Measurements from ENCODE around the gene CORO2A. TPM values are rescaled to one million over a fixed set of nuclear protein-coding genes. Genes with fewer than 3 reads are reported as not detected.

The CORO2A gene
- total and polyA plus RNA-seq, 2 of the 4 experiments (the other 2 are of a cell fraction), result 1.9 to 2.2 TPM

DNA sequence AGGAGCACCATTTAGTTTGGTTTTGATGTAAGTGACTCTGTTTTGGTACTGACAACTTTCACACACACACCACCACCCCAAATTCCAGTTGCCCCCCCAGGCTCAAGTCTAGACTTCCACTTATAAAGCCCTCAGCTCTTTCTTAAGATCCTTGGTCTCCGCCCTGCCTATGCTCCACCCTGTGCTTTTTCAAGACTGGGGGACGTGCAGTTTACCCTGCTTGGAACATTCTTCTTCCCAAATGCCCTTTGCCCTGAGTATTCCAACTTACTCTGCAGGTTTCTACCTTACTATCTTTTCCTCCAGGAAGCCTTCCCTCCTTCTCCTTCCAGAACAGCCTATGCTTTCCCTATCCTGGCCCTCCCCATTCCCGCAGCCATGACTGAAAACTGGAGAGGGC lies 72.0 kb downstream of the CORO2A start:
- no peak overlapping the region for H3K27ac ChIP-seq (ENCODE audit: insufficient read depth, low read length)
- BruUV-seq (replicated peaks), result no TSS peak
- no peak overlapping the region for H3K4me3 ChIP-seq (ENCODE audit: insufficient read depth, low read depth, low read length)
- H2BK5ac ChIP-seq (ENCODE audit: low read depth, low read length, poor library complexity, severe bottlenecking), result no peak overlapping the region
- no peak overlapping the region for H3K56ac ChIP-seq (ENCODE audit: extremely low read depth, insufficient read depth, low read length)
- TF ChIP-seq, protein P1, sequence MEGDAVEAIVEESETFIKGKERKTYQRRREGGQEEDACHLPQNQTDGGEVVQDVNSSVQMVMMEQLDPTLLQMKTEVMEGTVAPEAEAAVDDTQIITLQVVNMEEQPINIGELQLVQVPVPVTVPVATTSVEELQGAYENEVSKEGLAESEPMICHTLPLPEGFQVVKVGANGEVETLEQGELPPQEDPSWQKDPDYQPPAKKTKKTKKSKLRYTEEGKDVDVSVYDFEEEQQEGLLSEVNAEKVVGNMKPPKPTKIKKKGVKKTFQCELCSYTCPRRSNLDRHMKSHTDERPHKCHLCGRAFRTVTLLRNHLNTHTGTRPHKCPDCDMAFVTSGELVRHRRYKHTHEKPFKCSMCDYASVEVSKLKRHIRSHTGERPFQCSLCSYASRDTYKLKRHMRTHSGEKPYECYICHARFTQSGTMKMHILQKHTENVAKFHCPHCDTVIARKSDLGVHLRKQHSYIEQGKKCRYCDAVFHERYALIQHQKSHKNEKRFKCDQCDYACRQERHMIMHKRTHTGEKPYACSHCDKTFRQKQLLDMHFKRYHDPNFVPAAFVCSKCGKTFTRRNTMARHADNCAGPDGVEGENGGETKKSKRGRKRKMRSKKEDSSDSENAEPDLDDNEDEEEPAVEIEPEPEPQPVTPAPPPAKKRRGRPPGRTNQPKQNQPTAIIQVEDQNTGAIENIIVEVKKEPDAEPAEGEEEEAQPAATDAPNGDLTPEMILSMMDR (conservative IDR thresholded peaks at IDR 0.05; ENCODE audit: low read depth, low read length), result no peak
- TF ChIP-seq, protein P2, sequence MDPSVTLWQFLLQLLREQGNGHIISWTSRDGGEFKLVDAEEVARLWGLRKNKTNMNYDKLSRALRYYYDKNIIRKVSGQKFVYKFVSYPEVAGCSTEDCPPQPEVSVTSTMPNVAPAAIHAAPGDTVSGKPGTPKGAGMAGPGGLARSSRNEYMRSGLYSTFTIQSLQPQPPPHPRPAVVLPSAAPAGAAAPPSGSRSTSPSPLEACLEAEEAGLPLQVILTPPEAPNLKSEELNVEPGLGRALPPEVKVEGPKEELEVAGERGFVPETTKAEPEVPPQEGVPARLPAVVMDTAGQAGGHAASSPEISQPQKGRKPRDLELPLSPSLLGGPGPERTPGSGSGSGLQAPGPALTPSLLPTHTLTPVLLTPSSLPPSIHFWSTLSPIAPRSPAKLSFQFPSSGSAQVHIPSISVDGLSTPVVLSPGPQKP (IDR thresholded peaks at IDR 0.05; ENCODE audit: borderline replicate concordance, low read depth, low read length), result no peak
- TF ChIP-seq NFE2L2 (IDR thresholded peaks at IDR 0.05; ENCODE audit: low read depth, low read length), result no peak
- no peak for TF ChIP-seq MAZ (IDR thresholded peaks at IDR 0.05; ENCODE audit: borderline replicate concordance, low read depth, low read length)
- TF ChIP-seq CHD1 (IDR thresholded peaks at IDR 0.05; ENCODE audit: low read depth, low read length), result no peak
- no peak for TF ChIP-seq MAFK (IDR thresholded peaks at IDR 0.05; ENCODE audit: low read depth, low read length)
- TF ChIP-seq RFX5 (IDR thresholded peaks at IDR 0.05; ENCODE audit: low read depth, low read length), result no peak
- TF ChIP-seq RCOR1 (IDR thresholded peaks at IDR 0.05; ENCODE audit: insufficient replicate concordance, low read length), result no peak
- TF ChIP-seq MXI1 (IDR thresholded peaks at IDR 0.05; ENCODE audit: borderline replicate concordance, low read depth, low read length), result no peak
- TF ChIP-seq RAD21 (IDR thresholded peaks at IDR 0.05; ENCODE audit: low read length), result no peak
- TF ChIP-seq FOS (IDR thresholded peaks at IDR 0.05; ENCODE audit: low read depth, low read length), result no peak
- no peak for TF ChIP-seq CEBPB (IDR thresholded peaks at IDR 0.05; ENCODE audit: low read depth, low read length)
- TF ChIP-seq, protein P3, sequence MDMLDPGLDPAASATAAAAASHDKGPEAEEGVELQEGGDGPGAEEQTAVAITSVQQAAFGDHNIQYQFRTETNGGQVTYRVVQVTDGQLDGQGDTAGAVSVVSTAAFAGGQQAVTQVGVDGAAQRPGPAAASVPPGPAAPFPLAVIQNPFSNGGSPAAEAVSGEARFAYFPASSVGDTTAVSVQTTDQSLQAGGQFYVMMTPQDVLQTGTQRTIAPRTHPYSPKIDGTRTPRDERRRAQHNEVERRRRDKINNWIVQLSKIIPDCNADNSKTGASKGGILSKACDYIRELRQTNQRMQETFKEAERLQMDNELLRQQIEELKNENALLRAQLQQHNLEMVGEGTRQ (IDR thresholded peaks at IDR 0.05; ENCODE audit: low read depth, low read length), result no peak
- no peak overlapping the region for H4K5ac ChIP-seq (ENCODE audit: low read depth, low read length)
- WGBS, 2 experiments (ENCODE audit: extremely low coverage in 2 of 2, insufficient read length in 1 of 2), result 86% methylated on average over 2 of the region's 3 CpGs; no CpG with 5 or more reads in 1 of the 2 experiments
- no peak overlapping the region for H2BK120ac ChIP-seq (ENCODE audit: low read depth, low read length)
- no peak overlapping the region for H3K23ac ChIP-seq (ENCODE audit: low read depth, low read length)
- H3K9me1 ChIP-seq (ENCODE audit: insufficient read depth, low read length), result peaks cover 3% of the 10 kb centered on the region; the same call in 1 of the 2 replicates
- no peak overlapping the region for H2AFZ ChIP-seq (replicated peaks; ENCODE audit: low read length, poor library complexity)
- H3K9ac ChIP-seq (ENCODE audit: low read depth, low read length), result no peak overlapping the region
- no peak overlapping the region for H4K8ac ChIP-seq (ENCODE audit: low read depth in 2 of 2, low read length in 2 of 2)
- H3K18ac ChIP-seq (ENCODE audit: low read depth, low read length), result no peak overlapping the region
- peaks cover 5 to 15% of the 10 kb centered on the region in 2 experiments; a peak in 2 of 4 replicates for H3K79me1 ChIP-seq (ENCODE audit: low read depth in 1 of 2, low read length in 2 of 2)
- intact Hi-C loops (cut with micrococcal nuclease), result no loop called here
- dilution Hi-C loops (cut with HindIII; ENCODE audit: low sequenced_read_pairs, unreplicated experiment), result no loop called here
- H3K27me3 ChIP-seq (ENCODE audit: control insufficient read depth, insufficient read depth, low read length), result no peaks in the 10 kb centered on the region
- no peaks in the 10 kb centered on the region for H3K9me3 ChIP-seq (ENCODE audit: control insufficient read depth, insufficient read depth, low read length)
- ChIA-PET POLR2A (ENCODE audit: unreplicated experiment) (no interaction called here), CTCF (interaction anchor here (0.8 to 1.1 kb wide), 2 partner anchors 12 to 41 kb away, joined by 3 read pairs; no protein-coding TSS in a partner anchor)
- no peak overlapping the region for H2AK9ac ChIP-seq (replicated peaks; ENCODE audit: low read depth, low read length, poor library complexity)
- in situ Hi-C loops (cut with MboI; ENCODE audit: low sequenced_read_pairs), result no loop called here
- no peak for ATAC-seq (ENCODE audit: low read depth)
- no peaks in the 10 kb centered on the region for H4K20me1 ChIP-seq (ENCODE audit: insufficient read depth, low read length)
- no peaks in the 10 kb centered on the region for H3K4me1 ChIP-seq (ENCODE audit: control insufficient read depth, insufficient read depth, low read length)
- H2BK15ac ChIP-seq (ENCODE audit: low read depth, low read length), result no peak overlapping the region
- no peak overlapping the region for H3K14ac ChIP-seq (replicated peaks; ENCODE audit: low read depth, low read length)
- no peak overlapping the region for H3K4me2 ChIP-seq (ENCODE audit: low read depth, low read length)
- H2AK5ac ChIP-seq (ENCODE audit: low read depth, low read length), result no peak overlapping the region
- DNase-seq, result no peak
- H3K36me3 ChIP-seq (ENCODE audit: control insufficient read depth, insufficient read depth, low read length), result no peaks in the 10 kb centered on the region
- no peak overlapping the region for H4K91ac ChIP-seq (ENCODE audit: insufficient read depth, low read depth, low read length)
- H2BK20ac ChIP-seq (ENCODE audit: low read depth, low read length), result no peak overlapping the region
- no peak overlapping the region for H3K4ac ChIP-seq (ENCODE audit: low read depth, low read length)

Measured in IMR-90 (cell line).